NCI-H2107 treated with DMSO at 0.1 percent for 48 hours (cell line): ENCODE measurements around the gene ADAM23.

Experiments used
- DNase-seq: peaks from one replicate; lab custom pipeline; 2025; ENCODE audit not compliant: unreplicated experiment; lab: John Stamatoyannopoulos, UW

ADAM23 gene

GRCh38 chr2:206488623-206489022 is 45.3 kb downstream of the ADAM23 start:
- DNase-seq: no peak

- DNase-seq: no peak
These were observed 50.7 kb downstream of the ADAM23 start for GRCh38 chr2:206494061-206494460.

- DNase-seq: no peak
These were observed 59.4 kb downstream of the ADAM23 start for GRCh38 chr2:206502729-206503128.

- no peak for DNase-seq
These were observed 68.0 kb downstream of the ADAM23 start for GRCh38 chr2:206511283-206511682.

GRCh38 chr2:206512999-206513398 is 69.7 kb downstream of the ADAM23 start:
- DNase-seq: no peak

- no peak for DNase-seq
These were observed 72.2 kb downstream of the ADAM23 start for GRCh38 chr2:206515580-206515979.

- DNase-seq: no peak
These were observed 75.7 kb downstream of the ADAM23 start for GRCh38 chr2:206518997-206519396.

- DNase-seq: no peak
These were observed 77.1 kb downstream of the ADAM23 start for GRCh38 chr2:206520450-206520849.

- DNase-seq: no peak
These were observed 77.8 kb downstream of the ADAM23 start for GRCh38 chr2:206521115-206521514.

GRCh38 chr2:206521612-206522011 is 78.3 kb downstream of the ADAM23 start:
- no peak for DNase-seq

- no peak for DNase-seq
These were observed 83.1 kb downstream of the ADAM23 start for GRCh38 chr2:206526416-206526815.

- no peak for DNase-seq
These were observed 83.8 kb downstream of the ADAM23 start for GRCh38 chr2:206527153-206527552.

GRCh38 chr2:206530727-206531126 is 87.4 kb downstream of the ADAM23 start:
- no peak for DNase-seq

- peak; percentile 38 for DNase-seq
These were observed 88.7 kb downstream of the ADAM23 start for GRCh38 chr2:206531996-206532543.

GRCh38 chr2:206533977-206534376 is 90.6 kb downstream of the ADAM23 start:
- DNase-seq: no peak

GRCh38 chr2:206535260-206535986 is 92.1 kb downstream of the ADAM23 start:
- no peak for DNase-seq

- no peak for DNase-seq
These were observed 97.4 kb downstream of the ADAM23 start for GRCh38 chr2:206540757-206541156.

- DNase-seq: no peak
These were observed 99.7 kb downstream of the ADAM23 start for GRCh38 chr2:206543073-206543472.

- DNase-seq: no peak
These were observed 105.1 kb downstream of the ADAM23 start for GRCh38 chr2:206548383-206548782.

GRCh38 chr2:206555721-206556120 is 112.4 kb downstream of the ADAM23 start:
- no peak for DNase-seq

GRCh38 chr2:206556357-206556949 is 113.1 kb downstream of the ADAM23 start:
- peak; percentile 29 for DNase-seq

- no peak for DNase-seq
These were observed 114.0 kb downstream of the ADAM23 start for GRCh38 chr2:206557321-206557720.
